Measurements from ENCODE around the gene TBC1D22A. TPM values are rescaled to one million over a fixed set of nuclear protein-coding genes. Genes with fewer than 3 reads are reported as not detected.

TBC1D22A gene
- total and polyA plus RNA-seq, 2 experiments from 2014 or later = 9.6 to 13.3 TPM

GRCh38 chr22:47036352-47036751 lies 273.9 kb downstream of the TBC1D22A start:
- Mint-ChIP-seq H3K36me3 (ENCODE audit: low read depth) (no peaks in the 10 kb centered on the region), H3K4me3 (no peak overlapping the region), H3K27me3 (ENCODE audit: insufficient read depth, low read depth, poor library complexity) (peaks cover 13% of the 10 kb centered on the region), H3K27ac (no peak overlapping the region), H3K9me3 (no peaks in the 10 kb centered on the region; the same call in 1 of the 3 replicates), H3K4me1 (peaks cover 6% of the 10 kb centered on the region; the same call in 2 of the 3 replicates)
- Histone ChIP-seq H3K4me3 (no peak overlapping the region), H3F3A (replicated peaks; ENCODE audit: low read depth) (no peaks in the 10 kb centered on the region), H3K27ac (ENCODE audit: low read depth) (no peak overlapping the region), H3K4me2 (no peak overlapping the region), H4K20me1 (replicated peaks; ENCODE audit: insufficient read depth) (0 out of 2 replicates have a peak, but pooled peaks cover 4% of the 10 kb centered on the region), H3K9me2 (ENCODE audit: insufficient read depth) (no peaks in the 10 kb centered on the region), H3K4me1 (ENCODE audit: insufficient read depth) (no peaks in the 10 kb centered on the region), H3K27me3 (ENCODE audit: insufficient read depth) (no peaks in the 10 kb centered on the region), H3K79me2 (replicated peaks; ENCODE audit: insufficient read depth) (0 out of 2 replicates have a peak, but pooled peaks cover 3% of the 10 kb centered on the region), H2AFZ (no peak overlapping the region), H3K36me3 (ENCODE audit: insufficient read depth) (no peaks in the 10 kb centered on the region)
- ATAC-seq (no peak), DNase-seq (ENCODE audit: low spot score) (no peak)
- TF ChIP-seq CTCF (conservative IDR thresholded peaks at IDR 0.05; ENCODE audit: low read depth in 2 of 2) (no peak), REST (IDR thresholded peaks at IDR 0.05; ENCODE audit: unreplicated experiment) (no peak), NANOG (IDR thresholded peaks at IDR 0.05; ENCODE audit: borderline replicate concordance) (no peak)

GRCh38 chr22:47036936-47037485 lies 274.6 kb downstream of the TBC1D22A start:
- no peak for DNase-seq (ENCODE audit: low spot score)
- ATAC-seq = no peak
- Histone ChIP-seq H3K9me2 (ENCODE audit: insufficient read depth) (no peaks in the 10 kb centered on the region), H4K20me1 (replicated peaks; ENCODE audit: insufficient read depth) (0 out of 2 replicates have a peak, but pooled peaks cover 4% of the 10 kb centered on the region), H3K27ac (ENCODE audit: low read depth) (no peak overlapping the region), H3K79me2 (replicated peaks; ENCODE audit: insufficient read depth) (0 out of 2 replicates have a peak, but pooled peaks cover 3% of the 10 kb centered on the region), H3K4me3 (no peak overlapping the region), H3K4me2 (no peak overlapping the region), H3K4me1 (ENCODE audit: insufficient read depth) (no peaks in the 10 kb centered on the region), H3F3A (replicated peaks; ENCODE audit: low read depth) (no peaks in the 10 kb centered on the region), H2AFZ (no peak overlapping the region), H3K36me3 (ENCODE audit: insufficient read depth) (no peaks in the 10 kb centered on the region), H3K27me3 (ENCODE audit: insufficient read depth) (no peaks in the 10 kb centered on the region)
- Mint-ChIP-seq H3K4me1 (peaks cover 6% of the 10 kb centered on the region; the same call in 2 of the 3 replicates), H3K27ac (peak overlapping the region; percentile 49; the same call in 1 of the 2 replicates), H3K4me3 (no peak overlapping the region), H3K9me3 (no peaks in the 10 kb centered on the region; the same call in 1 of the 3 replicates), H3K36me3 (ENCODE audit: low read depth) (no peaks in the 10 kb centered on the region), H3K27me3 (ENCODE audit: insufficient read depth, low read depth, poor library complexity) (peaks cover 13% of the 10 kb centered on the region)
- no peak for TF ChIP-seq ZNF114 (CRISPR knock-in tag; IDR thresholded peaks at IDR 0.05)
- no peak for TF ChIP-seq EZH2 (IDR thresholded peaks at IDR 0.05; ENCODE audit: low read depth, unreplicated experiment)
- no peak for TF ChIP-seq EZH2phosphoT487 (IDR thresholded peaks at IDR 0.05; ENCODE audit: unreplicated experiment)
- TF ChIP-seq REST (IDR thresholded peaks at IDR 0.05; ENCODE audit: unreplicated experiment) = no peak
- no peak for TF ChIP-seq CTCF (conservative IDR thresholded peaks at IDR 0.05; ENCODE audit: low read depth in 2 of 2)
